ENCODE data around the gene XPO6.

Gene XPO6

DNA sequence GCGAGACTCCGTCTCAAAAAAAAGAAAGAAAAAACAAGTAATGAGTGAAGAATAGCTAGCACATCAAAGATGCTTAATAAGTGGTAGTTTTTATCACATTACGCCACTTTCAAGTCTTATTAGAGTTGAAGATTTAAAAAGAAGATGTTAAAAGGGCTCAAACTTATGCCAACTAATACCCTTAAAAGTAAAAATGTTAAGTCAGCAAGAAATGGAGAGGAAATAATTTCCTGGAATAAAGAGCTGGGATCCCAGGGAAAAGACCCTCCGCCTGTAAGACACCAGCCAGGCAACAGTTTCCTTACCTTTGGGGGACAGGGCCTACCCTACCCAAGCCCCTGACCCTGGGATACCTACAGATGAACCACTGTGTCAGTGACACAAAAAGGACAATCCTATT lies 3.6 kb downstream of the XPO6 start:
- no peak for DNase-seq (ENCODE audit: low read depth)

DNA sequence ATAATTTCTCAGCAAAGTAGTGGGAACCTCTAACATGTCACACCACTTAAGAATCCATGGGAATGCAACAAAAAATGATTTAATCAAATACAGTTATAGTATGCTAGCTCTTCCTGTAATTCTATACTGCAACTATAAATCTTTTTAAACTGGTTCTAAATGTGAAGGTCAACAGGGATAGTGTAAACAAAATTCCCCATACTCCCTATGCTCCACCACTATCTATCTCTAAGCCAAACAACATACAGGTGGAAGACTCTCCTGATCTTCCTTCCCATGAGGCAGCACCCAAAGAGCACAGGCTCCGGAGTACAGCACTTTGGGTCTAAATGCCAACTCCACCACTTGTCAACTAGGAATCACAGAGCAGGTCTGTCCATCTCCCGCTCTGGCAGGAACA lies 4.4 kb downstream of the XPO6 start:
- no peak for DNase-seq (ENCODE audit: low read depth)

DNA sequence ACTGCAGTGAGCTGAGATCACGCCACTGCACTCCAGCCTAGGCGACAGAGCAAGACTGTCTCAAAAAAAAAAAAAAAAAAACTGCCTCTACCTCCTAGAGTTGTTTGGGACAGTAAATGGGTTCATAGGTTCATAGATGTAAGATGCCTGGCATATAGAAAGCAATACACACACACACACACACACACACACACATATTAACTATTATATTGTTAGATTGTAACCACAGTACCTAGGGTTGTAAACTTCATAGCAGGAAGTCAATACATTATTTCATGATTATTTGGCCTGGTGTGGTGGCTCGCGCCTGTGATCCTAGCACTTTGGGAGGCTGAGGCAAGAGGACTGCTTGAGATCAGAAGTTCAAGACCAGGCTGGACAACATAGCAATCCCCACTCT lies 5.8 kb downstream of the XPO6 start:
- no peak for DNase-seq (ENCODE audit: low read depth)

DNA sequence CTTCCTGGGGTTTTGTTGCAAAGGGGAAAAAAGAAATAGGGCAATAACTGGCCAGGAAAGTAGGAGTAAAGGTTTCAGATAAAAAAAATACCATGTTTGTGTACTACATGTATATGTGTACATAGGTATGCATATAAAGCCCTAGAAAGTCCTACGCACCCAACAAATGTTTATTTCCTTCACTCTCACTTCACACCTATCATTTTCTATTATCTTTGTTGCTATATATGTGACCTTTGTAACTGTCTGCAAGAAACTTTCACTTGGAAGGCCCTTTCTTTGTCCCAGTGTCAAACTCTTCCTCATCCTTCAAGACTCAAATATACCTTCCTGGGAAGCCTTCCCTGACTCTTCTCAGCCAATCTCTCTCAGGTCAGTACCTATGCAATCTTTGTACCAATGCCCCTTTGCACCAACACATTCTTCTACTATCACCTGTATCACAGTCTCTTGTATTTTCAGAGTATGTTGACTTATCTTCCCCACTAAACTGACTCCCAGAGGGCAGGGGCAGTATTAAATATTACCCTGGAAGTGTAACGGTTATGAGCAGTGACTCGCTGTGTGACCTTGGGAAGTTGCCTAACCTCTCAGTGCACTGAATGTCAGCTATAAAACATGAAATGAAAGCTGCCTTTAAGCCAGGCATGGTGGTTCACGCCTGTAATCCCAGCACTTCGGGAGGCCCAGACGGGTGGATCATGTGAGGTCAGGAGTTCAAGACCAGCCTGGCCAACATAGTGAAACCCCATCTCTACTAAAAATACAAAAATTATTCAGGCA lies 6.5 kb downstream of the XPO6 start:
- DNase-seq (ENCODE audit: low read depth) = no peak

- no peak for DNase-seq (ENCODE audit: low read depth)
These were observed 7.1 kb downstream of the XPO6 start for GRCh38 chr16:28204622-28205021.

DNA sequence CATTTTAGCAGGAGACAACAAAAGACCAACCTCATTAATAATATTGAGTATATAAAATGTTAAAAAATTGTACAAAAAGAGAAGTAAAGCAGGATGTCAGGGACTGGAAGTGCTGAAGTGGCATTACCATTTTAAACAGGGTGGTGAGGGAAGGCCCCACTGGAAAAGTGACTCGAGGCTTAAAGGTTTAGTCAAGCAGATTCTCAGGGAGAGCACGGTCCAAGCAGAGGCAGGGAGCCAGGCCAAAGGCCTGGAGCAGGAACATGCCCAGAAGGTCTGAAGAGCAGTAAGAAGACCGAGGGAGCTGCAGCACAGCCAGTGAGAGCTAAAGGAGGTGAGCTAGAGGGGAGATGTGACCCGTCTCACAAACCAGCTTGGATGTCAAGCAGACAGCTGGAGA lies 7.6 kb downstream of the XPO6 start:
- DNase-seq (ENCODE audit: low read depth) = no peak

- no peak for DNase-seq (ENCODE audit: low read depth)
These were observed 9.5 kb downstream of the XPO6 start for GRCh38 chr16:28202147-28202746.

GRCh38 chr16:28200661-28201060 lies 11.1 kb downstream of the XPO6 start:
- no peak for DNase-seq (ENCODE audit: low read depth)

GRCh38 chr16:28196387-28196987 lies 15.3 kb downstream of the XPO6 start:
- DNase-seq (ENCODE audit: low read depth) = no peak

- no peak for DNase-seq (ENCODE audit: low read depth)
These were observed 15.9 kb downstream of the XPO6 start for GRCh38 chr16:28195859-28196258.

DNA sequence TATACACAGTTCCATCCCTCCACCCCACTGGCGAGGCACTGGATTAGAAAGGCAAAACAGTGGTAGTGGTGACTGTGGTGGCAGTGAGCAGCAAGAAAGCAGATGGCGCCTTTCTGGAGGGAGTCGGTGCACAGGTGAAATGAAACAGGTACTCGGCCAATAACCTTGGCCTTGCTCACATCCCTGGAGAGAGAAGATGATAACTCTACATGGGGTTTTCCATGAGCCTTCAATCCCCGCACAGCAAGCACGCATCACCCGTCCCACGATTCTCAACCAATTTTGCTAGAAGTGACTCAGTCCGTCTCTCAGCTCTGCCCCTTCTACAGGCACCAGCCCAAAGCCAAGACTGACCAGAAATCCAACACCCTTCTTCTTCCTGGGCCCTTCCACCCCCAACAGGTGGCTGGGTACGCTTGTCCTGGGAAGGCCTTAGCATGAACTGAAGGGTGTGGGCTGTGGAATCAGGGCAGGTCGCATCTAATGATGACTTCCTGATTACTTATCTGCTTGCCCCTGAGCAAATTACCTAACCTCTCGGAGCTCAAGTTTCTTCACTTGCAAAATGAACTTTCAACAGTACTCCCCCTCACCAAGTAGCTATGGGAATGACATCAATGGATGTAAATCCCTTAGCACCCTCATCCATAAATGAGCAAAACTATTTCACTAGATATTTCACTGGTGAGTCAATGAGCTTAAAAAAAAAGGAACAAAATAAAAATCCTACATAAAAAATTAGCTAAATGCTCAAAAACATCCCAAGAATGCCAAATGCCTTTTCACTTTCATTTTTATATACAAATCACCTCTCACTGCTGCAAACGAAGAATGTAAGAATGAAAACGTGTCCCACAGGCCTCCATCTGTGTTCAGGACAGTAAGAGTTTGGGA lies 18.0 kb downstream of the XPO6 start:
- DNase-seq (ENCODE audit: low read depth) = no peak

- DNase-seq (ENCODE audit: low read depth) = peak; percentile 65
These were observed 18.8 kb downstream of the XPO6 start for GRCh38 chr16:28192806-28193529.

GRCh38 chr16:28191364-28191960 lies 20.3 kb downstream of the XPO6 start:
- no peak for DNase-seq (ENCODE audit: low read depth)

GRCh38 chr16:28189245-28189644 lies 22.5 kb downstream of the XPO6 start:
- no peak for DNase-seq (ENCODE audit: low read depth)

- no peak for DNase-seq (ENCODE audit: low read depth)
These were observed 23.5 kb downstream of the XPO6 start for GRCh38 chr16:28188085-28188916.

GRCh38 chr16:28187595-28188004 lies 24.2 kb downstream of the XPO6 start:
- no peak for DNase-seq (ENCODE audit: low read depth)

- no peak for DNase-seq (ENCODE audit: low read depth)
These were observed 25.0 kb downstream of the XPO6 start for GRCh38 chr16:28186752-28187151.

DNA sequence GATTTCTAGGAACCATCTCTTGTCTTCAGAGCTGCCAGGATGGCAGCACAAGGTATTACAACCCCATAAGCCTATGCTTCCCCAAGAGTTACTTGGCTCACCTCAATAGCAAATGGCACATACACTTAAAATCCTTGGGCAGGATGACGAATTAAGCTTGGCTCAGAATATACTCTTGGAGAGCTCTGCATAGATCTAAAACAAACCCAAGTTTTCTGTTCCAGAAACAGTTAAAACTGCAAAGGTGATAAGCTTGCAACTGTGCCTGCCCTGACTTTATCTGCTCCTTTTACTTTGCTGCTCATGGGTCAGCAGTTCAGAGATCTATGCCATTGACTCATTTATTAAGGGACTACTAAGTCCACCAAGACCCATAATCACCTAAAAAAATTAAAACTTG lies 26.1 kb downstream of the XPO6 start:
- DNase-seq (ENCODE audit: low read depth) = no peak

DNA sequence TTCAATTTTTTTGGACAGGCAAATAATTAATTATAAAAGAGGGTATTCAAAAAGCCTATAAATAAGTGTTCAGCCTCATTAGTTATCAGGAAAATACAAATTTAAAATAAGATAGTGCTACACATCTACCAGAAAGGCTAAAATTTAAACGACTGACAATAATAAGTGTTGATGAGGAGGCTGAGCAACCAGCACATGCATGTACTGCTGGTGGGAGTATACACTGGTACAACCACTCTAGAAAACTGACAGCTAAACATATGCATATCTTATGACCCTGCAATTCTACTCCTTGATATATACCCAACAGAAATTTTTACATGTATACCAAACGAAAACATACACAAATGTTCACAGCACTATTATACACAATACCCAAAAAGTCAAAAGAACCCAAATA lies 27.1 kb downstream of the XPO6 start:
- DNase-seq (ENCODE audit: low read depth) = no peak

DNA sequence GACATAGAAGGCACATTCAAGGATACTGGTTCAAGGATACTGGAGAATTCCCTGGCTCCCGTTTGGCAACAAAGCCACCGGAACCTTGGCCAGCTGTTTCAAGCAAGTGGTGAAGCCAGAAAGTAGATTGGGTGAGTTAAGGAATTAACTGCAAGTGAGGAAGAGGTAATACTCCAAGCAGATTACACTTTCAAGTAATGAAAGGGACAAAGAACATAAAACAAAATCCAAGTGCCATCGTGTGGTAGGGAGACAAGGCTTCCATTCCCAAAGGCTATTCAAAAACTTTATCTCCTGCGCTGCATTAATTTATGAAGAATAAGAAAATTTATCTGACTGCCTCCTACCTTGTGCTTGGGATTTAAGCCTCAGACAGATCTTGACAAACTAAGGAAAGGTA lies 27.8 kb downstream of the XPO6 start:
- DNase-seq (ENCODE audit: low read depth) = no peak

DNA sequence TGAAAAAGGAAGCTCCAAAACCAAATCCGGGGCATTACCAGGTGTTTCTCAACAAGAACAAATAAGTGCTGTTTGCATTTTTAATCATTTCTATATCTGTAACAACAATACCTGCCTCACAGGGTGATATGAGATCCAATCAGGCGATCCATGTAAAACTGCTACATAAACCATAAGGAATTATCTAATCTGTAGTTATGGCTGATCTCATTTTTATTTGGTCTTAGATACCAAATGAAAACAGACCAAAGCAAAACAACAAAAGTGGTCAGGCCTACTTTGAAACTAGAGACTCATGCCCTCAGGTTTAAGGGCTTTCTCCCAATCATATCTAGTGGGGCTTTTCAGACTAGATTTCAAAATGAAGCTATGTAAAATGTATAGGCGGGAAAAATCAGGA lies 28.3 kb downstream of the XPO6 start:
- DNase-seq (ENCODE audit: low read depth) = no peak

All from stimulated activated CD8-positive, alpha-beta memory T cell treated with anti-CD3 and anti-CD28 coated beads, Interleukin-12 subunit alpha, Interleukin-12 subunit beta, amount 100 ng/mL, for 1 hour (primary cell).